GM12878 (cell line): ENCODE data around the gene CACNA1E. TPM values are rescaled to one million over a fixed set of nuclear protein-coding genes. Genes with fewer than 3 reads are reported as not detected.

Source experiments
- ATF7 ChIP-seq: fragments of 450-650 bp; IDR thresholded peaks from 2 replicates; pipeline ENCODE4 v1.6.1; 2016; ENCODE audit warnings: low read depth, mild to moderate bottlenecking
- BCL11A ChIP-seq: IDR thresholded peaks from 2 replicates; pipeline ENCODE4 v1.6.1; 2011; ENCODE audit warnings: low read depth, low read length
- CHD1 ChIP-seq: IDR thresholded peaks from 2 replicates; pipeline ENCODE4 v1.6.1; 2012; ENCODE audit warnings: low read depth, low read length, improper control_type of control experiment
- CTCF ChIP-seq, 3 experiments: IDR thresholded peaks in 2 of 3; conservative IDR thresholded peaks in 1 of 3; 2 replicates each; pipeline ENCODE4 v1.5.1; 2011; ENCODE audit warnings: low read depth in 3 of 3, low read length in 3 of 3, mild to moderate bottlenecking in 3 of 3, control low read depth in 2 of 3, moderate library complexity in 2 of 3, inconsistent platforms in 1 of 3, mixed read lengths in 1 of 3; ENCODE audit not compliant: control insufficient read depth in 2 of 3, insufficient read depth in 1 of 3; ENCODE audit errors: extremely low read depth in 1 of 3
- ETV6 ChIP-seq, 2 experiments: fragments of 450-650 bp in 1 of 2; IDR thresholded peaks in 1 of 2; conservative IDR thresholded peaks in 1 of 2; 2 replicates each; pipeline ENCODE4 v1.6.1; 2014; ENCODE audit warnings: antibody characterized with exemption in 1 of 2, borderline replicate concordance in 1 of 2, low read depth in 1 of 2, mild to moderate bottlenecking in 1 of 2, moderate library complexity in 1 of 2
- IRF4 ChIP-seq: IDR thresholded peaks from 2 replicates; pipeline ENCODE4 v1.6.1; 2011; ENCODE audit warnings: low read depth, low read length
- MAX ChIP-seq: IDR thresholded peaks from 2 replicates; pipeline ENCODE4 v1.6.1; 2012; ENCODE audit warnings: low read depth, low read length, improper control_type of control experiment
- MTA3 ChIP-seq: IDR thresholded peaks from 2 replicates; pipeline ENCODE4 v1.6.1; 2012; ENCODE audit warnings: low read length, inconsistent platforms, borderline replicate concordance
- NFYA ChIP-seq: IDR thresholded peaks from 2 replicates; pipeline ENCODE4 v1.6.1; 2011; ENCODE audit warnings: low read depth, mild to moderate bottlenecking, low read length, improper control_type of control experiment, borderline replicate concordance
- POLR2A ChIP-seq: IDR thresholded peaks from 2 replicates; pipeline ENCODE4 v1.6.1; 2011; ENCODE audit warnings: low read depth, mild to moderate bottlenecking, low read length
- TCF7 ChIP-seq: IDR thresholded peaks from 2 replicates; pipeline ENCODE4 v1.6.1; 2014; ENCODE audit warnings: antibody characterized with exemption, borderline replicate concordance
- ZBTB11 ChIP-seq: fragments of 450-650 bp; formaldehyde crosslinking; IDR thresholded peaks from 2 replicates; pipeline ENCODE4 v1.5.0; 2022; ENCODE audit warnings: mild to moderate bottlenecking, missing genetic modification characterization
- ZNF687 ChIP-seq: fragments of 450-650 bp; IDR thresholded peaks from 2 replicates; pipeline ENCODE4 v1.6.1; 2017; ENCODE audit warnings: mild to moderate bottlenecking, moderate library complexity
- polyA plus RNA-seq, 11 experiments: library from polyadenylated mRNA; depleted of rRNA in 4 of 11; unstranded in 6 of 11; stranded (reverse) in 5 of 11; fragments of >200 nt; fragmentation: Nextera tagmentation in 4 of 11; fragmentation: Illumina TruSeq in 1 of 11; extraction: Ambion mirVana in 4 of 11; extraction: Trizol in 1 of 11; gene quantifications; 1 replicate in 1 of 11; 2 replicates in 10 of 11; pipeline versions ENCODE4 v1.2.1 to v1.2.3, GENCODE V29; 2011 to 2016; ENCODE audit warnings: inconsistent platforms in 2 of 11, missing spikeins in 2 of 11, low read depth in 1 of 11
- total RNA-seq, 4 experiments: library from RNA; depleted of rRNA in 3 of 4; stranded (reverse); fragments of >200 nt in 3 of 4; fragmentation: Illumina TruSeq in 1 of 4; extraction: Trizol in 1 of 4; gene quantifications; 2 replicates each; pipeline versions ENCODE4 v1.2.1 to v1.2.3, GENCODE V29; 2013 to 2021

Gene CACNA1E
- total and polyA plus RNA-seq, 10 of the 15 experiments (the other 5 are each of a cell fraction or from before 2014, with no cell fraction given), result 0.57 to 22.0 (median 8.5) TPM

GRCh38 chr1:181514298-181515290, 31.3 kb downstream of the CACNA1E start (continued):
- TF ChIP-seq CTCF (IDR thresholded peaks at IDR 0.05 in 2 of 3, conservative IDR thresholded peaks at IDR 0.05 in 1 of 3; ENCODE audit: control insufficient read depth in 2 of 3, extremely low read depth in 1 of 3, insufficient read depth in 1 of 3, low read depth in 3 of 3, low read length in 3 of 3), result peak in 2 of 3 experiments; percentile 4 to 27; a peak in 2 of 6 replicates
- peak; percentile 61 for TF ChIP-seq ZNF687
- TF ChIP-seq IRF4, result peak; percentile 7; the same call in 1 of the 2 replicates
- TF ChIP-seq MTA3, result no peak
- TF ChIP-seq BCL11A, result no peak
- TF ChIP-seq ZBTB11, result no peak
- TF ChIP-seq MAX, result no peak
- no peak for TF ChIP-seq NFYA
- no peak for TF ChIP-seq POLR2A
- TF ChIP-seq CHD1, result no peak
- TF ChIP-seq ATF7, result peak; percentile 35; the same call in 1 of the 2 replicates
- TF ChIP-seq ETV6 (conservative IDR thresholded peaks at IDR 0.05 in 1 of 2, IDR thresholded peaks at IDR 0.05 in 1 of 2; ENCODE audit: borderline replicate concordance in 1 of 2, low read depth in 1 of 2), result no peak
- TF ChIP-seq TCF7, result no peak
